OCI-LY7 (cell line): ENCODE measurements around the gene TLE6.

Experiments used
- CTCF ChIP-seq: fragments of 200-600 bp; sonication (generic); conservative IDR thresholded peaks from 2 replicates; pipeline ENCODE4 v1.5.1; 2014; ENCODE audit warnings: mild to moderate bottlenecking, antibody characterized with exemption, low read length, moderate library complexity, mixed read lengths
- EZH2phosphoT487 ChIP-seq: fragments of 200-600 bp; sonication (generic); IDR thresholded peaks from 2 replicates; pipeline ENCODE4 v1.6.1; 2018; ENCODE audit warnings: low read depth, borderline replicate concordance, mild to moderate bottlenecking, mixed run types, antibody characterized with exemption, low read length, moderate library complexity, mixed read lengths

- no peak for TF ChIP-seq CTCF
- no peak for TF ChIP-seq EZH2phosphoT487
Observed at GRCh38 chr19:3035542-3036118, 58.3 kb downstream of the TLE6 start.
